ENCODE measurements around the gene MRTFB.

The MRTFB gene

DNA sequence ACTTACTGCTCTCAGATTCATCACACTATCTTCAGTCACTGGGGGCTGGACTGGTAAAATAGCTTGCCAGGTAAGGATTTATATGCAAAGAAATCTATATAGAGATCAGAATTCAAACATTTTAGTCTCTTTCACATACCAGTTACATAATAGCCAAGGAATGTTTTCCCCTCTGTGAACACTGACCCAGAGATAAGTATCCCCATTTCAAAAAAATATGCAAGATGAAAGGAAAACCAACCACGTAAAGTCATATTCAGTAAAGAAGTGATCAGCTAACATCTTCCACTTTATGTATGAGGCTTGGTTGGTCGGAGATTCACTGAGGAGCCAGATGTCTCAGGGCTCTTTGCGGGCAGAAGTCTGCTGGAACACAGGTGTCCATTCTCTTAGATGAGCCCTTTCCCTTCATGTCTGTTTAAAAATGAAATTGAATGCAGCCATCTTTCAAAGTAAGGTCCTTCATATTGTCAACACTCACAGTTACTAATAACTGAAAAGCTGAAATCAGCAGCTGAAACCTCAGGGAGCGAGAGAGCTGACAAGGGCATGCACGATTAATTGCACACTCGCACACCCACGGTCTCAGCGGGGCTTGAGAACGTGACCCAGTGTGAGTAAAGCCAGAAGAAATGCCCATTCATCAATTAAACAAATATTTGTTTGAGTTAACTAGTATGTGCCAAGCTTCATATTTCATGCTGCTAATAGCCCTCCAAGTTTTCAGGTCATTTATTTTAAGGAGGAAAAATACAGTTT lies 161.2 kb downstream of the MRTFB start:
- peak; percentile 18 for DNase-seq (ENCODE audit: low read depth, low spot score)

DNA sequence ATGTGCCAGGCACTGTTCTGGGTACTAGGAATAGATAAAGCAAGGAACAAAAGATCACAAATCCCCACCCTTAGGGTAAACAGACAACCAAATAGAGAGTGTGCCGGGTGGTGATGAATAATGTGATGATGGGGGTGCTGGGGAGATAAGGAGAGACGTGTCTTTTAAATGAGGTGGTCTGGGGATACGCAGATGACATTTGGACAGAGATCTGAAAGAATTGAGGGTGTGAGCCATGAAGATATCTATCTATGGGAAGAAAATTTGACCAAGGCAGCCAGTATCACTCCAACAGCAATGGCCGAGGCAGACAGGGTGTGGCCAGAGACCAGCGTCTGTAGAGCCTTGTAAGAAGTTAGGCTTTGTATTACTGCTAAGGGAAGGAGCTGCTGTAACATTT lies 165.3 kb downstream of the MRTFB start:
- no peak for DNase-seq (ENCODE audit: low read depth, low spot score)

DNA sequence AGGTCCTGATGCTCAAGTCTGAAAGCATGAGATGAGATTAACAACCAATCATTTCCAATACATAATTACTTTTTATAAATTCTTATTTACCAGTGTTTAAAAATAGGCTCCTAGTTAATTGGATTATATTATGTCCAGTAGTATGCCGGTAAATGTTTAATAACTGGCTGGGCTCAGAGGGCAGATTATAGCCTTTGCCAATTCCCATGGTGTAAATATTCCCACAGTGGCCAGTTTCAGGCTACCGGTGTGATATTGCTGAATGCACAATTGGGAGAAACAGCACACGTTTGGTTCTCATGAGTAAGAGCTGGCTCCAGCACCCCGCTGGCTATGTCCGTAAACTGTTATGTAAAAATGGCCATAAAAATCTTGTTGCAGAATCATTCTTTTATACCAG lies 167.6 kb downstream of the MRTFB start:
- DNase-seq (ENCODE audit: low read depth, low spot score) = no peak

DNA sequence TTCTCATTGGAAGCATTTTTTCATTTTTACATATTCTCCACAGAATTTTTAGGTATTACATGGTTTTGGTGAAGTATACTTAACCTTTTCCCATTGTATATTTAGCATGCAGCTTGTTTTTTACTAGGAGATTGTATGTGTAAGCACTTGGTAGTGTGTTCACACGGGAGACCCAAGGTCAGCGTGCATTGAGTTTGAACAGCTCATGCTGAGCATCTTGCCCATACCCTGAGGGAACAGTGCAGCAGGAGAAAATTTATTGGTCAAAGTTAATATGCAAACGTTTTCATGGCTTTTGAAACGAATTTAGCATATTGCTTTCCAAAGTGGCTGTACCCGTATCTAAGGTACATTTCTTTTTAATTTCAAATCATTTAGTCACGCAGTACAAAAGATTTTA lies 168.7 kb downstream of the MRTFB start:
- no peak for DNase-seq (ENCODE audit: low read depth, low spot score)

DNA sequence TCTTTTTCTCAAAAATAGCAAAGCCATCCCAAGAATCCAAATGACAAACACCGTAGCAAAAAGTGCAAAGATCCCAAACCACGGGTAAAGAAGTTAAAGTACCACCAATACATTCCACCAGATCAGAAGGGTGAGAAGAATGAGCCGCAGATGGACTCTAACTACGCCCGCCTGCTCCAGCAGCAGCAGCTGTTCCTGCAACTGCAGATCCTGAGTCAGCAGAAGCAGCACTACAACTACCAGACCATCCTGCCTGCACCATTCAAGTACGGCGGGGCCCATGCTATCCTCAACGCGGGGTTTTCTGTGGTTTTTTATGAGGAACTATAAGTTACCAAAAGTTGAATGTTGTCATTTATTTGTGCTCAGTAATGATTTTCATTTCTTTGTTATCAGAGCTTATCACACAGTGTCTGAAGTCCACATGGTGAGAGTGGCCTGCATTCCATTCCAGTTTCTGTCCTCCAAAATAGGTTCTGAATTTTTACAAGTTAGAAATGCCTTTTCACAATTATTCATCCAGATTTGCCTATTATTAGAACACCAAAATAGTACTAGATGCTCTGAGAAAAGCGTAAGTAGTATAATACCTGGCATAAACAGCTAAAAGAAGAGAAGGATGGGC lies 169.2 kb downstream of the MRTFB start:
- DNase-seq (ENCODE audit: low read depth, low spot score) = no peak

DNA sequence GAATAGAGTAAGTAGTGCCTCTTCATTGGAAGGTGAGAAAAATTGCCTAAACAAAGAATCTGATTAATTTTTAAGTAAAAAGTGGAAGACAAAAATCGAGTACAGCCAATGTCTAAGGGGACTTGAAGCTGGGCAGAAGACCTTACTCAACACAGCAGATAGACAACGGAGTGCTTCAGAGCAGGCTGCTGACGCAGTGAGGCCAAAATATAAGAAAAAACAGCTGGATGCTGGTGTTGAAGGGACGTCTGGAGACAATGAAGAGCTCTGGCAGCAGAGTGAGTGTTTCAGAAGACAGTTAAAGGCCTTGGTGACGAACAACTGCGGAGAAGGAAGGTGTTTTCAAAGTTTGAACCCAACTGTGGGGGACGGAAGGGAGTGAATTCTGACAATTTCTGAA lies 169.8 kb downstream of the MRTFB start:
- DNase-seq (ENCODE audit: low read depth, low spot score) = no peak

DNA sequence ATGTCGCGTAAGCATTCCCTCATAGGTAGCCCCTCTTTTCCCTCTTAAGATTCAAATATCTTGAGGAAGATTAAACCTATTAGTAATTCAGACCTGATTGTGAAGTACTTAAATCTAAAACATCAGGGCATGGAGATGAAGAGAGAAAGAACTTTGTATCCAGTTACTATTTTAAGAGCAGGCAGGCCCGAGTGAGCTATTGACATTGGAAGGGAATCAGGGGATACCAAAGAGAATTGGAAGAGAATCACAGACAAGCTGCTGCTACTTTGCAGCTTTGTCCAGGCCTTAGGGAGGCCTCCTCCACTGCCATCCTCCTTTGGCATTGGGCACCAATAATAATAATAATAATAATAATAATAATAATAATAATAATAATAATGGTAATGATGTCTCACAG lies 170.5 kb downstream of the MRTFB start:
- DNase-seq (ENCODE audit: low read depth, low spot score) = peak; percentile 23

DNA sequence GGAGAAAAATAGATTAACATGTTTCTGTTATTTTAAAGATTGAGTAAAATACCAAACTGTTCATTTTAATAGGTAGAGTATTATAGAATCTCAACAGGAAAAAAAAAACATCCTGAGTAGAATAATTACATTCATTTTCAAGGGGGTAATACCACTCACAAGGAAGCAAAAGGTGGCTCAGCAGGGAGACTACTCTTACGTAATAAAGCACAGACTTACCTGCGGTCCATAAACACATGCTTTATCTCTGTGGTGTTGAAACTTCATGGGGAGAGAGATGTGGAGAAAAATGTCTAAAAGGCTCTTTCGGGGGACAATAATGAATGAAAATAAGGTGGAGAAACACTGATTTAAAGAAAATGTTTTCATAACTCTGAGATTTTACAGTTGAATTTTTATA lies 171.7 kb downstream of the MRTFB start:
- no peak for DNase-seq (ENCODE audit: low read depth, low spot score)

DNA sequence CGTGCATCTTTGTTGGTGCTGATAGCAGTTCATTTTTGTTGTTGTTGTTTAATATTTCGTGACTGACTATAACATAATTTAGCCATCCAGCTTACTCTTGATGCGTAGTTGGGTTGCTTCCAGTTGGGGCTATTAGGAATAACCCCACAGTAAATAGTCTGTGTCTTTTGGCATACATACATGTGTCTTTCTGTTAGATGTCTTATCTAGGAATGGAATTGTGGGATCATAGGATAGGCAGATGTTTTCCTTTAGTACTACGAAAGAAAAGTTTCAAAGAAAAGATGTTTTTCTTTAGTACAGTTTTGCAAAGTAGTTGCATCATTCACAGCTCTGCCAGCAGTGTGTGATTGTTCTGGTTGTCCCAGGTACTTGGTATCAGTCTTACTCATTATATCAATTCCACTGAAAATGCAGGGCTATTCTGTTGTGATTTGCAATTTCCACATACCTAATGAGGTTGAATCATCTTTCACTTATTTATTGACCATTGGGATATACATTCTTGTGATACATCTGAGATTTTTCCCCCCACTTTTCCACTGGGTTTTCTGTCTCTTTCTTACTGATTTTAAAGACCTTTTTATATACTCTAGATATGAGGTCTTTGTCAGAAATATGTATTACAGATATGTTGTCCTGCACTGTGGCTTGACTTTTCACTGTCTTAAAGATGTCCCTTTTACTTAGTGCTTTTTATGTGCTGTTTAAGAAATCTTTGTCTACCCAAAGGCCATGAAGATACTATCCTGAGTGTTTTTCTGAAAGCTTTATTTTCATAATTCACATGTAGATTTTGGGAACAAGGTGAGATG lies 173.3 kb downstream of the MRTFB start:
- peak; percentile 14 for DNase-seq (ENCODE audit: low read depth, low spot score)

DNA sequence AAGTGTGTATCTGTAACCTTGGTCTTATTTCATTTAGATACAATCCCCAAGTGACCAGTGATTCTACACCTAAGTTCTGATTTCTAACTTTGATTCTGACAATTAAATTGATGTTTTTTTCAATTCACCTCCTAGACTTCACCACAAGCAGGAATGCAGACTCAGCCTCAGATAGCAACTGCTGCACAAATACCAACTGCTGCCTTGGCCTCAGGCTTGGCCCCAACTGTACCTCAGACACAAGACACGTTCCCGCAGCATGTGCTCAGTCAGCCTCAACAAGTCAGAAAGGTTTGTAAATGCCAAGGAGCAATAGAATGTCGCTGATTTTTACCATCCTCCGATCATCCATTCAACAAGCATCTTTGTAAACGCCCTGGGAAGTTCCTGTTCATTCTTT lies 177.7 kb downstream of the MRTFB start:
- DNase-seq (ENCODE audit: low read depth, low spot score) = peak; percentile 66

DNA sequence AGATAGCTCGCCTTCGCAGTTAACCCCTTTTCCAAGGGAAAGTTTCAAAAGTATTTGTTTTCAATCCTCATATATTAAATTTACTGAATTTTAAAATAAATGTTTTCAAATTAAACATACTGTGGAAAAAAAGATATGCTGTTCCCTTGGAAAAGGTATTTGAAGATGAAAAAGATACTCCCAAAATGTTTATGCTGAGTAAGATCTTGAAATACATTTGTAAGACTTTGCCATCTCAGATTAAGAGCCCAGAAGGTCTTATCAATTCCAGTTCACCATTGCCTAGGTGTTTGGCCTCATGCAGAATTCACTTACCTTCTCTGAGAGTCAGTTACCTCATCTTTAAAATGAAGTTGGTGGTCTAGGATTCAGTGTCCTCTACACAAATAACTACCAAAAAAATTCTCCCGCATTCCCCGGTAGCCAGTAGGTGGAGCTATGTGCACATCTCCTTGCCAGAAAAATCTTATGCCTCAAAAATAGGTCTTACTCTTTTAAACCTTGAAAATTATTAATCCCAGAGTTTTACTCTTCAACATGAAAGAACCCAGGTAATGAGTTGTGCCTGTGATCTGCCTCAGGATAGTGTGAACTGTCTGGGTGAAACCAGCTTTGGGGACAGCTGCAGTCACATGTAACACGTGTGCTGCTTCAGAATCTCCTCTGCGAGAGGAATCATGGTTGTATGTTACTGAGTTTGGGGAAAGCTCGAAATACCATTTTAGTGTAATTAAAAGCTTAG lies 178.3 kb downstream of the MRTFB start:
- peak; percentile 66 for DNase-seq (ENCODE audit: low read depth, low spot score)

DNA sequence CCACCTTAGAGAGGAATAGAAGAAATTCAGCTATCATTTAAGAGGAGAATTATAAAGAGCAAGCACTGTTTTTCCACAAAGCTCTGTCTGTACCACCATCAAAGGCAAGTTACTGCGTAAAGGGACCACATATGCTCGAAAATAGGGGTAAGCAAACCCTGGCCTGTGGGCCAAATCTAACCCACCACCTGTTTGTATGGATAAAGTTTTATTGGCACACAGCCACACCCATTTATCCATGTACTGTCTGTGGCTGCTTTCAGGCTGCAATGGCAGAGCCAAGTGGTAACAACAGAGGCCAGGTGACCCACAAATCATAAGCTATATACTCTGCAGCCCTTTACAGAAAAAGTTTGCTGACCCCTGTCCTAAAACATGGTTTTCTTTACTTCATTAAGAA lies 180.3 kb downstream of the MRTFB start:
- no peak for DNase-seq (ENCODE audit: low read depth, low spot score)

DNA sequence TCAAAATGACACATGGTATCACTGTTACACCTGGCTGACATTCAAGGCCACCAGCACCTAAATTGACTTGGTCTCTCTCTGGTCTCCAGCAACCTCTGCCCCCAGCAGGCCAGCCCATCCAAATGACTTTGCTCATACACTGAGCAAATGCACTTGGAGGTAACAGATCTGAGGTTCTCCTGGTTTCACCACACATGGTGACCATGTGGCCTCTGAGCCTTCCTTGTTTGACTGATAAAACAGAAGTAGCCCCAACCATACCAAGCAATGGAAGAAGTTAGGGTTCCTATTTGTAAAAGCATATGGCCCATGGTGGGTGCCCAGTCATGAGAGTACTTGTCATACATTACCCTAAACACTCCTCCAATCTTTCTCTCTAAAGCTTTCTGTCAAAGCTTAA lies 181.7 kb downstream of the MRTFB start:
- DNase-seq (ENCODE audit: low read depth, low spot score) = no peak

DNA sequence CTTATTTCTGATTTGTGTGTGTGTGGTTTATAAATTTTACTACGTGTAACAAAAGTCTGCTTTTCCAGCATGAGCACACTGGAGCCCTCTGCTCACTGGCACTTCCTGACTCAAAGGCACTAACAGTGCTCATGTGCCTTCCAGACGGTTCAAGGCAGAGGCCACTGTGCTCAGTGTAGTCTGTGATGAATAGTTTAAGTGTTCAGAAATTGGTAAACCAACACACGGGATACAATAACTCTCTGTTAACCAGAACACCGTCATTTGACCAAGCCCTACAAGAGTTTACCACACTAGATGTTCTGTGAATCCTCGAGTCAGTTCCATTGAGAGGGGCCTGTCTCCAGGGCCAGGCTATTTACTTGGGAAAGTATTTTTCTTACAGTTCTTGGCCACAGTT lies 191.9 kb downstream of the MRTFB start:
- DNase-seq (ENCODE audit: low read depth, low spot score) = no peak

DNA sequence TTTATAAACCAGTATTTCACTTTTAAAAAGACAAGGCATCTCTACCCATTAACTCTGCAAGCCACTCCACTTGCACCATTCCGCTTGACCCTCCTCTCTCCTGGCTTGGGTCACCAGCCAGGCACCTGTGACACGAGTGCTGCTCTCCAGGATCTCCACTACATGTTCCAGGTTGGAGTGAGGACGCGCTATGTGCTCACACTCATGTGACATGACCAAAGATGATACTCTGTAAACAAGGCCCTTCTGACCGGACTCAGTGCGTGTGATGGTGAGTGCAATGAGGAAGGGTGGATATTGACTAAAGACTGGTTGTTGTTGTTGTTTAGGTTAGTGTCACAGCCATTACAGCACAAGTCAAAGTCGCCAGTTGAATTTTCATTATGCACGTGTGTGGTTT lies 192.7 kb downstream of the MRTFB start:
- DNase-seq (ENCODE audit: low read depth, low spot score) = no peak

DNA sequence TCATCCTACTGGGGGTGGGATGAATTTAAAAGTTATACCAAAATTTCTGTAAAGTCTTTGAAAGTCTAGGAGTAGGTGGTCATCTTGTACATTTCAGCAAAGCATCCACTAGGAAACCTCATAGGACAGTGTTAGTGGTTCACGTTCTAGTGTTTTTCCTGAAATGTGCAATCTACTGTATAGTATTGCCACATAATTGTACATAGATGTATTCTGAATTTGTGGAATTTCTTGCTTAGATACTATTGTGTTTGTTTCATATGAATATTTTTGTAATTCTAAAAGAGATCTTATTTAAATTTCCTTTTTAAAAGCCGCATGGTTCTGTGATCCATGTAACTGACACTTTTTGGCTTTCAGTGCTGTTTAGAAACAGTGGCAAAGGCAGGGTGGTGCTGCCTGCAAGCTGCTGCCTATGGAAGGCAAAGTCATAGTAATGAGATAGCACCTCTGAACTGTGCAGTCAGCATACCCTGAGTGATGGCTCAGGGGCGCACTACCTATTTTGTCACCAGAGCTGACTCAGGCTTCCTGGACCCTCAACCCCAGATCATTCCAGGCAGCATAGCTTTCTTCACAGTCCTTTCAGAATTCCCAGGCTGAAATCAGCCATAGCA lies 193.3 kb downstream of the MRTFB start:
- DNase-seq (ENCODE audit: low read depth, low spot score) = no peak

DNA sequence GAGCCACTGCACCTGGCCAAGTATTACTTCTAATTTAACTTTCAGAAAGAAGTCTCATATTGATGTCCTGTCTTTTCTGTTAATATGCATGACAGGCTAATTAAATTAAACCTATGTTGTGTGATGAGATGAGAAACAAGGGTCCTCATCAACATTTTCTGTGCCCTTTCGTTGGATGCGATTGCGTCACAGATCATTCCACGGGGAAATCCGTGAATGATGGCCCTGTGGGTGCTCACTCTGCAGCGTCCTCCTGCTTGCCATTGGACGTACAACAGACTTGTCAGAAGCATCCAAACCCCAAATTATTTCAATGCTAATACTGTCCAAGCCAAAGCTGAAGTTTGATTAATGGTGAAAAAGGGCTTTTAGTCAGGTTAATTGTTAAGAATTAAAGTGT lies 197.0 kb downstream of the MRTFB start:
- DNase-seq (ENCODE audit: low read depth, low spot score) = no peak

DNA sequence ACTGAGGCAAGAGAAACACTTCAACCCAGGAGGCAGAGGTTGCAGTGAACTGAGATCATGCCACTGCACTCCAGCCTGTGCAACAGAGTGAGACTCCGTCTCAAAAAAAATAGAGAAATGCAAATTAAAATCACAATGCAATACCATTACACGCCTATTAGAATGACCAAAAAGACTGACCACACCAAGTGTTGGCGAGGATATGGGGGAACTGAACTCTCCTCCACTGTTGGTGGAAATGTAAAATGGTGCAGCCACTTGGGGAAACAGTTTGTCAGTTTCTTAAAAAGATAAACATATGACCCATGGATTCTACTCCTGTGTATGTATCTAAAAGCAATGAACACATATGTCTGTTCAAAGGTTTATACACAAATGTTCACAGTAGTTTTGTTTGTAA lies 204.8 kb downstream of the MRTFB start:
- no peak for DNase-seq (ENCODE audit: low read depth, low spot score)

DNA sequence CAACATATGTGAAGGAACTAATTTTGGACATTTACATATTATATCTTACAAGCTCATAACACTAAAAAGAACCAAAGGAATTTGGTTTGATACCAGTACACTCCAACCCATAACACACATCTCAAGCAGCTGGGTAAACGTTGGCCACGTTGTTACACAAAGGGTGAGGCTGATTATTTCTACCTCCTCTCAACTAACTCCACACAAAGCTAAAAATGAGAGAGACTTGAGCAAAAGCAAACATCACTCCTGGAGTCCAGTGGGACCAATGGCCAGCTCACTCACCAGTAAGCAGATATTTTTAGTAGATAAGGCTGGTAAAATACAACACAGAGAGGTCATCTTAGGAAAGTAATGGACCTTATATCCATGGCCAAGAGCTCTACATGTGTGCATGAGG lies 207.6 kb downstream of the MRTFB start:
- DNase-seq (ENCODE audit: low read depth, low spot score) = no peak

DNA sequence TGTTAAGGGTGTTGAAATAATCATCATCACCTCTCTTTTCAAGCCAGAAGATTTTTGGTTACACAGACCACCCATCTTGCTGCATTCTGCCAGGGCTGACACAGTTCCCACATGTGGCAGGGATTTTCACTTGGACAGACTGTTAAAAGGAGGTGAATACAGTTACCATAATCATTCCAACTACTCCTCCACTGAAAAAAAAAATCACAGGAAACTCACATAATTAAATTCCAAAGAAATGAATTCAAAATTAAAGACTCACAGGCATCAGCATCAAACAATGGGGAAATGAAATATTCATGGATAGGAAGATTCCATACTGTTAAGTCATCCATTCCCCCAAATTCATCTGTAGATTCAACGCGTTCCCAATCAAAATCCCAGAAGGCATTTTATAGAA lies 209.4 kb downstream of the MRTFB start:
- DNase-seq (ENCODE audit: low read depth, low spot score) = no peak

DNA sequence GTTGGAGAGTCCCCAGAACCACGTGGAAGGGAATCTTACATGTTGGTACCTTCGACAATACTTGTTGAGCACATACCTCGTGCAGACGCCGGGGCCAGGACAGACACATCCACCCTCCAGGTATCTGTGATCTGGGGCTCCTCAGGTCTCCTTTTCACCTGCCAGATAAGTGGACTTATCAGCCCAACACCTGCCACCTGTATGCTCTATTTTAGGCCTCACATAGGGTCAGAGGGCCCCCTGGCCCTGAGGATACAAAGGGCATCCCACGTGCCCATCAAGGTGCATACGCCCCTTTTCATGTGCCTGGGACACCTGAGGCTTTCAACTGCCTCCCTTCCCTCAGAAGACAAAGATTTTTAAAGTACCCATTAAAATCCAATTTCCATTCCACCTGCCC lies 212.7 kb downstream of the MRTFB start:
- no peak for DNase-seq (ENCODE audit: low read depth, low spot score)

DNA sequence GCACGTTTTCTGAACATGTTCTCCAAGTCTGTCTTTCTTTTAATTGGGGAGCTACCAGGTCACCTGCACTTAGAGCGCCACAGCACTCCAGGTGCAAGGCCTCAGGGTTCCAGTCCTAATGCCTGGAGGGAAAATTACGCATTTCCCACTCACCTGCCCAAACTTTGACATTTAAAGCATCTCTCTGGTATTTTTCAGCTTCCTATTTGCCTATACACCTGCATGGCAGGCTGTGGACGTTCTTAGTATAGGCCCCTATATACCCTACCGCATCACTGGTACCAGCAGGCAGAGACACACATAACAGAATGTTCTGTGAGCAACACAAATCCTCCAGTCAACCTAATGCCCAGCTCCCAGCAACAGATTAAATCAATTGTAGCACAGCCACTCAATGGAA lies 213.3 kb downstream of the MRTFB start:
- DNase-seq (ENCODE audit: low read depth, low spot score) = no peak
